HepG2 (cell line): ENCODE data around the gene COLGALT1. TPM values are rescaled to one million over a fixed set of nuclear protein-coding genes. Genes with fewer than 3 reads are reported as not detected.

Experiments used
- ATAC-seq: fragments of 200-7000 bp; cut with Tn5 transposase; 3 replicates; pipeline ENCODE4 v1.9.1; 2020; ENCODE audit warnings: mild to moderate bottlenecking, moderate library complexity
- BruUV-seq: library from RNA; stranded (reverse); fragments of 400-500 nt; replicated peaks from 2 replicates; lab custom pipeline; 2021; lab: Mats Ljungman, UMichigan
- CTCF ChIA-PET: fragments of 300-600 bp; formaldehyde crosslinking; extraction: SDS; loops from one replicate; lab custom pipeline; 2021; ENCODE audit warnings: low total read pairs, inconsistent platforms, low intra/inter-chr PET ratio; lab: Yijun Ruan, JAX
- POLR2A ChIA-PET: fragments of 350-600 bp; sonication (Branson Sonifier 250); formaldehyde crosslinking; loops from one replicate; lab custom pipeline; 2020; ENCODE audit warnings: antibody characterized with exemption, inconsistent platforms; lab: Yijun Ruan, JAX
- DNase-seq: peaks from one replicate; pipeline ENCODE4 v3.0.0-alpha.2; 2015; ENCODE audit warnings: low spot score
- FAIRE-seq: peaks from 3 replicates; lab custom pipeline; 2011; peaks lifted over from hg19 to GRCh38; lab: Jason Lieb, UNC
- H2AFZ ChIP-seq: one replicate; pipeline ENCODE4 v1.6.1; 2011; ENCODE audit warnings: low read length, inconsistent platforms
- H3K27ac ChIP-seq: fragments of 300-600 bp; 3 replicates; pipeline ENCODE4 v1.8.0; 2011; ENCODE audit warnings: mixed run types, mild to moderate bottlenecking, mixed read lengths, low read length, inconsistent platforms; ENCODE audit not compliant: insufficient read depth; ENCODE audit errors: extremely low read length
- H3K27me3 ChIP-seq, 2 experiments: fragments of 200-600 bp in 1 of 2; 2 replicates in 1 of 2; 3 replicates in 1 of 2; pipeline versions ENCODE4 v1.6.0 to v1.8.0; 2011; ENCODE audit warnings: low read length in 2 of 2, mild to moderate bottlenecking in 2 of 2, moderate library complexity in 2 of 2, inconsistent platforms in 1 of 2; ENCODE audit not compliant: insufficient read depth in 2 of 2, control insufficient read depth in 1 of 2
- H3K36me3 ChIP-seq, 2 experiments: fragments of 200-600 bp in 1 of 2; replicated peaks in 1 of 2; 2 replicates in 1 of 2; 3 replicates in 1 of 2; pipeline versions ENCODE4 v1.5.1 to v1.8.0; 2011; ENCODE audit warnings: low read length in 2 of 2, inconsistent platforms in 1 of 2; ENCODE audit not compliant: insufficient read depth in 2 of 2, control insufficient read depth in 1 of 2
- H3K4me1 ChIP-seq: 2 replicates; pipeline ENCODE4 v1.5.1; 2012; ENCODE audit warnings: low read length, inconsistent platforms; ENCODE audit not compliant: insufficient read depth
- H3K4me2 ChIP-seq: 2 replicates; pipeline ENCODE4 v1.6.0; 2011; ENCODE audit warnings: low read depth, low read length, inconsistent platforms
- H3K4me3 ChIP-seq, 3 experiments: fragments of 200-600 bp in 1 of 3; sonication (generic), shearing (Covaris generic) in 1 of 3; replicated peaks in 1 of 3; 2 replicates each; pipeline ENCODE4 v1.5.1; 2011 to 2016; ENCODE audit warnings: low read length in 3 of 3, inconsistent platforms in 2 of 3, low read depth in 2 of 3, mild to moderate bottlenecking in 2 of 3, control low read depth in 1 of 3, mixed read lengths in 1 of 3; ENCODE audit not compliant: insufficient read depth in 1 of 3
- H3K79me2 ChIP-seq: one replicate; pipeline ENCODE4 v1.6.1; 2011; ENCODE audit warnings: low read length, inconsistent platforms; ENCODE audit not compliant: insufficient read depth
- H3K9ac ChIP-seq: 2 replicates; pipeline ENCODE4 v1.6.0; 2011; ENCODE audit warnings: mild to moderate bottlenecking, low read depth, low read length, inconsistent platforms; ENCODE audit not compliant: insufficient read depth
- H3K9me3 ChIP-seq: 2 replicates; pipeline ENCODE4 v1.5.1; 2012; ENCODE audit warnings: mild to moderate bottlenecking, low read length
- H4K20me1 ChIP-seq: 2 replicates; pipeline ENCODE4 v1.6.0; 2011; ENCODE audit warnings: inconsistent platforms, mild to moderate bottlenecking, low read length, moderate library complexity; ENCODE audit not compliant: insufficient read depth
- FOXP1 ChIP-seq, 2 experiments: fragments of 450-650 bp in 1 of 2; IDR thresholded peaks; 2 replicates each; pipeline ENCODE4 v1.6.1; 2017 to 2018; ENCODE audit warnings: antibody characterized with exemption in 1 of 2
- HOXA3 ChIP-seq: sonication (generic); formaldehyde crosslinking; IDR thresholded peaks from 2 replicates; pipeline ENCODE4 v1.5.0; 2020; ENCODE audit warnings: missing genetic modification reagents
- REPIN1 ChIP-seq: sonication (generic); formaldehyde crosslinking; IDR thresholded peaks from 2 replicates; pipeline ENCODE4 v1.8.0; 2022; ENCODE audit warnings: missing genetic modification reagents, low read depth, mild to moderate bottlenecking, borderline replicate concordance
- SP1 ChIP-seq, 2 experiments: fragments of 450-650 bp in 1 of 2; sonication (generic) in 1 of 2; formaldehyde crosslinking in 1 of 2; IDR thresholded peaks; 2 replicates each; pipeline versions ENCODE4 v1.4.0 to v1.6.1; 2016 to 2020; ENCODE audit warnings: missing genetic modification reagents in 1 of 2
- THYN1 ChIP-seq: sonication (generic); formaldehyde crosslinking; IDR thresholded peaks from 2 replicates; pipeline ENCODE4 v1.8.1; 2023; ENCODE audit warnings: low read depth, mild to moderate bottlenecking, moderate library complexity, missing genetic modification reagents, borderline replicate concordance
- ZMYM3 ChIP-seq: sonication (generic); formaldehyde crosslinking; IDR thresholded peaks from 2 replicates; pipeline ENCODE4 v1.5.1; 2020; ENCODE audit warnings: mild to moderate bottlenecking, missing genetic modification reagents
- ZNF570 ChIP-seq: sonication (generic); formaldehyde crosslinking; IDR thresholded peaks from 2 replicates; pipeline ENCODE4 v1.4.0; 2020; ENCODE audit warnings: mild to moderate bottlenecking, missing genetic modification reagents, borderline replicate concordance
- WGBS: methylation state at CpG from one replicate; pipeline ENCODE4 v1.1.6; 2017; ENCODE audit warnings: low lambda C conversion rate; 5-methylcytosine and 5-hydroxymethylcytosine counted together
- in situ Hi-C: cut with HindIII; loops from 2 replicates; pipeline ENCODE4 v1.10.0; 2017; ENCODE audit warnings: low pct_unique_long_range_greater_than_20kb; ENCODE audit not compliant: extremely low pct_ligation_motif_present
- intact Hi-C: fragments of 100-400 bp; cut with micrococcal nuclease; formaldehyde crosslinking; loops from one replicate; pipeline ENCODE4 v1.10.0; 2022; ENCODE audit not compliant: unreplicated experiment
- polyA plus RNA-seq, 8 experiments: library from polyadenylated mRNA; depleted of rRNA in 3 of 8; stranded (reverse) in 7 of 8; unstranded in 1 of 8; fragments of >200 nt; fragmentation: Illumina TruSeq in 4 of 8; extraction: Trizol in 4 of 8; gene quantifications; 2 replicates each; pipeline versions ENCODE4 v1.2.1 to v1.2.3, GENCODE V29; 2011 to 2016; ENCODE audit warnings: low read depth in 4 of 8, missing spikeins in 1 of 8, mixed read lengths in 1 of 8; ENCODE audit not compliant: insufficient read depth in 1 of 8
- total RNA-seq, 5 experiments: library from RNA; depleted of rRNA; stranded (reverse); fragments of >200 nt; fragmentation: Illumina TruSeq; extraction: Trizol; gene quantifications; 2 replicates each; pipeline ENCODE4 v1.2.3, GENCODE V29; 2016; ENCODE audit warnings: low read depth in 1 of 5

COLGALT1 gene
- total and polyA plus RNA-seq, 2 of the 13 experiments (the other 11 are each of a cell fraction or from before 2014, with no cell fraction given) = 58.0 to 211 TPM

DNA sequence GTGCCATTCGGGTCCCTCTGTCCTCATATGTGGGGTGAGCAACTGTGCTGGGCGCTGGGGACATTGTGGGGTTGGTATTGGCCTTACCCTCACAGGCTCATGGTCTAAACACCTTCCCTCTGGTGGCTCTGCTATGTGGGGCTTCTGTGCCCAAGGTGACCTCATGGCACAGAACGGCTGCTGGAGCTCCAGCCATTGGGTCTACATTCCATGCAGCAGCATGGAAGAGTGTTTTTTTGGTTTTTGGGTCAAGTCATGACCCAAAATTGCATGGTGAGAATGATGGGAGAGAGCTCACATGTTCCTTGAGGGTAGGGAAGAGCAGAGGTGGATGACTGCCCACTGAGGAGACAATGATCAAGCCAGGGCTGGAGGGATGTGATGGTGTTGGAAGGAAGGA lies 26.8 kb upstream of the COLGALT1 start:
- Histone ChIP-seq H3K27ac (no peak overlapping the region), H3K4me1 (peaks cover 24% of the 10 kb centered on the region), H3K27me3 (peaks cover 1 to 11% of the 10 kb centered on the region in 2 experiments; a peak in 2 of 5 replicates), H4K20me1 (no peaks in the 10 kb centered on the region), H3K9me3 (no peaks in the 10 kb centered on the region), H3K9ac (no peak overlapping the region), H2AFZ (no peak overlapping the region), H3K79me2 (no peaks in the 10 kb centered on the region), H3K4me2 (no peak overlapping the region), H3K4me3 (no peak overlapping the region)
- FAIRE-seq = no peak
- intact Hi-C loops (no loop called here), in situ Hi-C loops (no loop called here)
- no peak for DNase-seq
- no peak for ATAC-seq
- WGBS = 86% methylated on average over 1 of the region's 3 CpGs
- no peak for TF ChIP-seq HOXA3 (CRISPR knock-in tag)
- no peak for TF ChIP-seq THYN1 (CRISPR knock-in tag)
- TF ChIP-seq ZMYM3 (CRISPR knock-in tag) = peak; percentile 77; the same call in 1 of the 2 replicates
- no peak for TF ChIP-seq FOXP1 (IDR thresholded peaks at IDR 0.05)
- no peak for TF ChIP-seq FOXP1 (CRISPR knock-in tag; IDR thresholded peaks at IDR 0.05)
- TF ChIP-seq ZNF570 (CRISPR knock-in tag) = no peak
- TF ChIP-seq REPIN1 = no peak
- TF ChIP-seq SP1 (IDR thresholded peaks at IDR 0.05) = no peak
- no peak for TF ChIP-seq SP1 (CRISPR knock-in tag; IDR thresholded peaks at IDR 0.05)
- TF ChIP-seq, all 625 proteins: peak for 1
- BruUV-seq = no TSS peak
- CTCF ChIA-PET = no interaction called here
- POLR2A ChIA-PET = interaction anchor here (2.4 kb wide), 1 partner anchor 17 kb away, joined by 13 read pairs; the partner anchor contains the start of gene PGLS
- H3K36me3 ChIP-seq = no peaks in the 10 kb centered on the region
